HG02642 (cell line): ENCODE measurements around the gene ITGBL1.
"Not testable (repeated sequence)": the region's sequence is repeated elsewhere in the genome, so short reads cannot be mapped to it uniquely, and the experiment has no call there.

Source experiments
- ATAC-seq: cut with Tn5 transposase; IDR thresholded peaks from one replicate; pipeline ENCODE4 v1.9.1; 2021; ENCODE audit warnings: mild to moderate bottlenecking; ENCODE audit not compliant: unreplicated experiment, poor library complexity

ITGBL1 gene

DNA sequence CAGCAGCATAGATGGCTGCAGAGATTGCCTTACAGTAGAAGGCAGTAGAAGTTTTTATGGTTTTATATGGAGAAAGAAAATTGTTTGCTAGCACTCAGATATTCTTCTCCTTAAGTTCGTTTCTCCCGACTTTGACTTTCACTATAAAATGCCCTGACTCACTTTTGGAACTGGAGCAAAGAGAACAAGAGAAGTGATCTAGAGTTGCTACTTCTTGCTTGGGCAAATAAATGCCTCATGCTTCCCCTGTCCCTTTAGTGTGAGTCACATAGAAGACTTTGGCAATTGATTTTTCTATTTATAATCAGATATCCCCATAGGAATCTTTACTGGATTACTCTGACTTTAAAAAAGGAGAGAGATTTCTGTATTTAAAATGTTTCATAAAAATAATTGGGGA, 46.9 kb downstream of the ITGBL1 start:
- no peak for ATAC-seq

DNA sequence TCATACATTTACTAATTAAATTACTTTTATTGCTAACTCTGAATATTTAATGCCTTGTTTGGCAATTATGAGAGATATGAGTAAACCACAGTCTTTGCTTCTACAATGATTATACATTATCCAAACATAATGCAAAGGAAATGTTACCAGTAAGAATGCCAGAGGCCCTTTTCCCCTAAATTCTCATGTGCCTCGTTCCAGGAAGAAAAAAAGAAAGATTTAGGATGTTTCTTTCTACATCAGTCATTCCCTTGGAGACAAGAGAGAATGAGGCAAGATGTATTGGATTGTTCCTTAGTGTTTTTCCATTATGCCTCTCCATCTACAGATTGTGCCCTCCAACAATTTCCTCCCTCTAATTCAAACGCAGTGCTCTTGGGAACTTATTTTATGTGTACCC, 50.1 kb downstream of the ITGBL1 start:
- no peak for ATAC-seq

DNA sequence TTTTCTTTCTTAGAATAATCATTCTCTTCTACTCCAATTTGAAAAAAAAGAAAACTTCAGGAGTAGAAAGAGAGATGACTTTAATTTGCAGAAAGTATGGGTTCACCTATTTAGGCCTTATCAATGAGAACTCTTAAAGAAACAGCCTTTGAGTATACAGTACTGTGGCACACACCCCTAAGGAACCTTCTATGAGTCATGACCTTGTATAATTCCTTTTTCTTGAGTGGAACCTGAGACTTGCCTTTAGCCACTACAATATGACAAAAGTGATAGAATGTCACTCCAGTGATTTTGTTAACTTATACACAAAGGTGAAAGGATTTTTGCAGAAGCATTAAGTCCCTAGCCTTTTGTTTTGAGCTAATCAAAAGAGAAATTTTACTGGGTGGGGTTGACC, 58.7 kb downstream of the ITGBL1 start:
- no peak for ATAC-seq

DNA sequence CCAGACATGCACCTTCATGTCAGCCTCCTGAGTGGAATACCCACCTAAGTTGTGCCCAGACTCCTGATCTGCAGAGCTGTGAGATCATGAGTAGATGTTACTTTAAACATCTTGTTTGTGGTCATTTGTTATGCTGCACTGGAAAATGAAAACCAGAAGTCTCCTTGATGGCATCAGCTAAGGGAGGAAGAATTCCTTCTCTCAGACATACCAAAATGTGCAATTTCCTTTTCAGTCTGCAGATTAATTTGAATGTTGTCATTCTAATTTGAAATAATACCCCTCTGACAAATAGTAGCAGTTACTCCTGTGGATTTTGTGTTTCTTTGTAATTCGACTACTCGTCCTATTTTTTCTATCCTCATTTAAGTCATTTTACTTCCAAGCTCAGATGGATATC, 59.3 kb downstream of the ITGBL1 start:
- ATAC-seq: no peak

DNA sequence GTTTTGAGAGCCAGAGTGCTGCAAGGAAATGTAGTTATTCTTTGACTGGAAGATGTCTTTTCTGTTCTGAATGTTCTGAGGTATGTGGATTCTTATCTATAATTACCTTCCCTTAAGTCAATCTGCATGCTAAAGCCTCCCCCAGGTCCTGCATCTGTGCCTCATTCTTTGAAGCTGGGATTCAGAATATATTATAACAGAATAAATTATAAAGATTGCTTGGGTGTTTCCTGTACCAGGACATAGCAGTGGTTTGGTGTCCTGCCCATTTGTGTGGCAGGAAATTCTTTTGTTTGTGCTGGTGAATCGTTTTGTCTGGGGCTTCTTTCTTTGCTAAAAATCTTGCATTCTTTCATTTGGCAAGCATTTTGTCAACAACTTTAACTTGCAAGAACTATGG, 60.2 kb downstream of the ITGBL1 start:
- no peak for ATAC-seq

DNA sequence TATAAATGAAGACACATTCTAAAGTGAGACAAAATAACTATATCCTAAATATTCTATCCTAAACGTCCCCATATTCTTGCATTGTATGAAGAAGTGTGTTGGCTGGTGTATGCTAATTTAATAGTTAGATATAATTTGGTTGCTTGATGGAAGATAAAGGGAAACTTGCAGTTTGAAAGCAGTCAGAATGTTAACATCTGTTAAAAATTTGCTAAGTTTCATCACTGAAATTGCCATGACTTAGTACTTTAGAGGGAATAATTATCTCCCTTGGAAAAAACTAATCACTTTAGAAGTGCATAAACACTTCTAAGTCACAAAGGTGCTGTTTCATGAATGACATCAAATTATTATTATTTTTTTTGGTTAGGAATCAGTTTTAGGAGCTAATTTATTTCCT, 61.6 kb downstream of the ITGBL1 start:
- ATAC-seq: no peak

DNA sequence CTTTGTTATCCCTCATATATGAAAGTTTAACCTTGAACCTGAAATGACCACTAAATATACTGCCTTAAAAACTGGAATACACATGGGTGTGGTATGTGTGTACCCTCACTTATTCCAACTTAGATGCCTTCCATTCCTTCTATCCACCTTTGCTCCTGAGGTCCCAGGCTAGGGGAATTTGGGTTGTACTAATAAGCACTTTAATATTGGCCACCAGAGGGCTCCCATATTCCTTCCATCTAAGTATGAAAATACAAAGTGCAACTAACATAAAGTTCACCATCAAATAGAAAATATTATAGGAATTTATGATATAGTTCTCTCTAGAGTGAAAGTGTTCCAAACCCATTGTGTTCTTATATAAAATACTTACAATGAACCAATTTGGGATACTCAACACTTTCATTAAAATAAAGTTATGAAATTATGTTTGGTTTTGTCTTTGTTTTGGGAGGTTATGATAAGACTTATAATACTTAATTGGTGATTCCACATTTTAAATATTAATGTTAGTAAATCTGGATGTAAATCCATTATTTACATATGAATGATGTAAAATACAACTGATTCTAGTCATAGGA, 62.3 kb downstream of the ITGBL1 start:
- ATAC-seq: peak; percentile 58

DNA sequence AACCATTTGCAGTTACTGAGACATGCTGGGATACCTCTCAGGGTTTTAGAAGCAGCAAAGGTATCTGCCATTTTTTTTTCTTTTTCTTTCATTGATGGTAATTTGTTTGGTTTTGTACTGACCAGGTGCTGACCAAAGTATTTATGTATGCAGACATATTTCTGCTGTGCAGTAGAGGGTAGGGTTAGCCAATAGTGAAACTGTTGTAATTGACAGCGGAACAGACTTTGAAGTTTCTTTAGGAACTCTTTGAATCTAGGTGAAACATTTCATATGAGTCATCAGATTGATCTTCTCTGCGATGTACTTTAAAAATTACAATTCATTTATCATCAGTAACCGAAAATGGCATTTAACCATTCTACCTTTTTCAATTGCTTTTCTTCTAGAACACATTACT, 63.0 kb downstream of the ITGBL1 start:
- ATAC-seq: no peak

DNA sequence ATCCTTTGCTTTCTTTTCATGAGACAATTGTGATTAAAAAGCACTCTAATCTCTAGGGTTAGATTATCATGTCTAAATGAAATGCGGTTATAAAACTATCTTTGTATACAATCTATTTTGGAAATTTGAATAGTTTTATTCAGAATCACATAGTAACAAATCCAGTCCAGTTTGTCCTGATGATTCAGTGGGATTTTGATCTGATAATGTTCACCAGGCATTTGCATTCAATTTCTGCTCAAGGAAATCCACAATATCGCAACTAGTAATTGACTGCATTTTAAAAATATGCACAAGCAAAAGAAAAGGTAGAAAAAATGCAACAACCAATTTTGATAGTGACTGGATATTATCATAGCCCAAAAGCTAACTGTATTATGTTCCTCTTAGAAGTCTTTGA, 63.8 kb downstream of the ITGBL1 start:
- ATAC-seq: no peak

DNA sequence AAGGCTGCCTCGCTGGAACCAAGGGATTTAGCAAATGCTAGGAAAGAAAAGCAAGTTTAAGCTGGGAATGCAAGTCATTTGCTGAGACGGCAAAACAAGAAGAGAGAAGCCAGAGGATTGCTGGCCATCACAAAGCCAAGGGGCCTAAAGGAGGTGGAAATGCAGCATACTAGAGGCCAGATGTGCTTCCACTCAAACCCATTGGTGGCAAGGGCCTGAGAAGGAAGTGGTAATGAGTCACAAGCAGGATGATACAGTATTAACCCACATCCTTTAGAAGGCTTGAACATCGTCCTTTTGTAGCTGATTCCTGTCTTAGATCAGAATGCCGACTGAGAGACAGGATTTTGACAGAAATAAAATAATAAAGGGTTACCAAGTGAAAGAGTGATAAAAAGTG, 68.2 kb downstream of the ITGBL1 start:
- no peak for ATAC-seq

DNA sequence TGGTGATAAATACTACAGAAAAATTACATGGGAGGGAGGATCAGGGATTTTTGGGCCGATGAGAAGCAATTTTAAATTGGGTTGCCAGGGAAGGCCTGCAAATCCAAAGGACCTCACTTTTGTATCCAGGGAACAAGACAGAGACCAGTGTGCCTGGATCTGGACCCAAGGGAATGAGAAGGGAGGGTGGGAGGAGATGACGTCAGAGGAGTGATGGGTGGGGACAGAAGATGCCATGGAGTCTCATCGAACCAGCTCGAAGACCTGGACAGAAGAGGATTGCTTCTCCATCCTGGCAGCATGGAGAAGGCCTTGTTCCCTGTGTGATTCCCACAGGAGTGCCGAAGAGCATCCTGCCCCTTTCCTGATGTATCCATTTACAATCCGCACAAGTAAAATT, 68.9 kb downstream of the ITGBL1 start:
- no peak for ATAC-seq

DNA sequence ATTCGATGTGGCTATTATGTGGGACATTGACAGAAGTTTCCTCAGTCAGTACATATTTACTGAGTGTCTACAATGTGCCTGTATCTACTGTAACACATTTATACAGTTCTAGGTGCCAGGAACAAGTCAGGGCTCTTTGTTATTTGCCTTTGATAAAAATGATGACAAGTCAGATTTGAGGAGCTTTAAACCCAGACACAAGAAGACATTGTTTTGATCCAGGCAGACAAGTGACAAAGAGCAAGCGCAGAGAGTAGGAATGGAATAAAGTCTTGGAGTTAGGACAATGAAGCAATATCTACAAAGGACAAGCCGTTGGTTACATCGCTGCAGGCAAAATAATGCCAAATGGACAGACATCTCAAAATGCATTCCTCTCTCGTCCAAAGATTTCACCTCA, 70.1 kb downstream of the ITGBL1 start:
- ATAC-seq: no peak

DNA sequence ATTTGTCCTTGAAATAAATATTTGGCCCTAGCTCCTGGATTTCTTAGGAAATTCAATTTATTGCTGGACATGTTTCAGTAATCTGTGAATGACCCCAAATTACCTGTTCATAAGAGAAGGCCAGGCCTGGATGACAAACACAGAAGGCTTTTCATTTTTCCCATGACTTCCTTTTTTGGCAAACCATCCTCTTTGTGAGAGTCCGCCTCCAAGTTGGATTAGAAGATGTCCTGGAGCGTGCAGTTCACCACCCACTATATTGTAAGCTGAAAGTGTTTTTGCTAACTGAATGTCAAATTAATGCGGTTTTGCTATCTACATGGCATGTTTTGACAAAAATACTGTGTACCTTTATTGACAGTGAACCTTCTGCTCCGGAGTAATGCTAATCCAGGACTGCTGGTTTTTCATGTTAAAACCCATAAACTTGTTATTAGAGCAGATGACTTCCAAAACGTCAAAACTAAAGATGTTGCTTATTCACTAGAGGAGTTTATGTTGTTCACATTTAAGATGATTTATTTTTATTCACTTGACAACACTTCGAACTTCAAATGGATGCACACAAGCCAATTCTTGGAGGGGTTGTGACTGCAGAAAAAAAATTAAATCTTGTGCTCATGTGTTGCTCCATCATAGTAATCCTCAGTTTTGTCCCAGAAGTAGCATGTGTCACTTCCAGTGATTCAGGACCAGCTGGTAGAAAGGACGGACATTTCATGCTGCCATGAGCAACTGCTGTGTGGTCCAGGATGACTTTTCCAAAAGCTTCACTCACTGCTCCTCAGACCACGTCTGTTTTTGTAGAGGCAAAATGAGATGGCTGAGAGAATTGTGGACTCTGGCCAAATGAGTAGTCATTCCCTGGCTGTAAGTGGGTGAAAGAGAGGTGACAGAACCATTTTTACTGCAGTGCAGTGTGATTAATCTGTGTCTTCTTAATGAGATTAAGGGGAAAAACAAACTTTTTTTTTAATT, 71.0 kb downstream of the ITGBL1 start:
- no peak for ATAC-seq

DNA sequence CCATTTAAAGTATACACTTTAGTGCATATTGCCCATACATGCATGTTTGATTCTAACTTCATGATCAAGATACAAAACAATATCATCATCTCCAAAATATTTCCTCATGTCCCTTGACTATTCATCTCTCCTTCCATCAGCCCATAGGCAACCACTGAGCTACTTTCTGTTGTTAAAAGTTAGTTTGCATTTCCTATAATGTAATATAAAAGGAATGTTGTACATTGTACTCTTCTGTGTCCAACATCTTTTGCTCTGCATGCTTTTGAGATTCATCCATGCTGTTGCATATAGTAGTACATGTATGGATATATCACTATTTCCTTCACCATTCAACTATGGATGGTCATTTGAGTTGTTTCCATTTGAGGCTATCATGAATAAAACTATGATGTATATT, 74.7 kb downstream of the ITGBL1 start:
- no peak for ATAC-seq

DNA sequence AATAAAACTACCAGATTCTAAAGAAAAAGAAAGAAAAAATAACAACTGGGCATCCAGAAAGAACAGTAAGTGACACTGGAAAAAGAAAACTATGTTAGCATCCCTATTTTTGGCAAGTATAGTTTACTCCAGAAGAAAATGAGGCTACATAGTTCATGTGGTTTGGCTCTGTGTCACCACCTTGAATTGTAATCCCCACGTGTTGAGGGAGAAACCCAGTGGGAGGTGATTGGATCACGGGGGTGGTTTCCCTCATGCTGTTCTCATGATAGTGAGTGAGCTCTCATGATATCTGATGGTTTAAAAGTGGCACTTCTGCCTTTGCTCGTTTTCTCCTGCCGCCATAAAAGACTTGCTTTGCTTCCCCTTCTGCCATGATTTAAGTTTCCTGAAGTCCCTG, 76.9 kb downstream of the ITGBL1 start:
- peak; percentile 66 for ATAC-seq

DNA sequence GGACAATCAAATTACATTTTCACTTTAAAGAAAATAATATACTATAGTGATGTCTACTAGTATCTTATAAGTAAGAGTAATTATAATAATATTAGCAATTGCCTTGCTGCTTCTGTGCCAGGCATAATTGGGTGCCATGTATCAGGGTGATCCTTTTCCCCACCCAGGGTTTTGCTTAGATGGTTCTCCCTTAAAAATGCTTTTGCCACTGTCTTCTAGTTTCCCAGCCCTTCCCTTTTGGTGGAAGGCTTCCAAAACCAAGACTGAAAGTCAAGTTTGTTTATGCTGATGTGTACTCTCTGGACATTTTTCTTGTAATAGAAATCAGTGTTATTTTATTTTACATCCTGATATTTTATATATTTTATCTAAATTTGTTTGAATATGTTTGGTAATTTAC, 77.8 kb downstream of the ITGBL1 start:
- no peak for ATAC-seq

DNA sequence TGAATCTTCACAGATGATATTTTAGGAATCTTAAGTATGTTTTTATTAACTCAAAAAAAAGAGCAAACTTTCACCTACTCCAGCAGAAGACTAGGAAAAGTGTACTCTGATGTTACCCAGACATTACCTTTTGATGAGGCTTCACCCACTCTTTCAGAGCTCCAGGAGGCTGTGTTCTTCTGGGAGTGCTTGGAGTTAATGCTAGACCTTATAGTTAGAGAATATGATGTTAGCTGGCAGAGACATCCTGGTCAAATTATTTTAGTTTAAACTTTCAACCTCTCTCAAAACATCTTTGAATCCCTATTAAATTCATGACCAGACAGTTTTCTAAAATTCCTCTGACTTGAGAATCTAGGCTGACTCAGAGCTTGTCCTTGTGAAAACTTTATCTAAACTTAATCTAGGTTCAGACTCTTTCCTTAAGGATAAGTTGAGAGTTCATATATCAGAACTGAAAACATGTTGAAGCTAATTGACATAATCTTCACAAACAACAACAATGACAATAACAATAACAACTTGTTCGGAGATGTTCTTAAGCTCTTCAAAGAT, 82.8 kb downstream of the ITGBL1 start:
- ATAC-seq: no peak

DNA sequence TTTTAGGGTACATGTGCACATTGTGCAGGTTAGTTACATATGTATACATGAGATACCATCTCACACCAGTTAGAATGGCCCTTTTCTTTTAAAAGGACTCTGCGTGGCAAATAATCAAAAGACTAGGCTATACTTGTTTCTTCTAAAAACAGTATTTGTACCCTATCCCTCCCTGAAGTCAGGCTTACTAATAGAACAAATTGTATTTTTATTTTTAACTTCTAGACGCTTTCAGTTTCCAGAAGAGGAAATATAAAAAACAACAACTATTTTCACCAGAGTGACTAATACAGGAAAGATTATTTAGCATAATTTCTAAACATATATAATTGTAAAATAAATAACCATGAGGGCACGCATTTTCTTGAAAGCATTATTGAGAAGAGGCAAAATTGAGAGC, 83.6 kb downstream of the ITGBL1 start:
- no peak for ATAC-seq

DNA sequence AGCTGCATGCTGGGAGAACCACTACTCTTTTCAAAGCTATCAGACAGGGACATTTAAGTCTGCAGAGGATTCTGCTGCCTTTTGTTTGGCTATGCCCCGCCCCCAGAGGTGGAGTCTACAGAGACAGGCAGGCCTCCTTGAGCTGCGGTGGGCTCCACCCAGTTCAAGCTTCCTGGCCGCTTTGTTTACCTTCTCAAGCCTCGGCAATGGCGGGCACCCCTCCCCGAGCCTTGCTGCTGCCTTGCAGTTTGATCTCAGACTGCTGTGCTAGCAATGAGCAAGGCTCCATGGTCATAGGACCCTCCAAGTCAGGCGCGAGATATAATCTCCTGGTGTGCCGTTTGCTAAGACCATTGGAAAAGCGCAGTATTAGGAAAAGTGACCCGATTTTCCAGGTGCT, 92.1 kb downstream of the ITGBL1 start:
- ATAC-seq: not testable (repeated sequence)

DNA sequence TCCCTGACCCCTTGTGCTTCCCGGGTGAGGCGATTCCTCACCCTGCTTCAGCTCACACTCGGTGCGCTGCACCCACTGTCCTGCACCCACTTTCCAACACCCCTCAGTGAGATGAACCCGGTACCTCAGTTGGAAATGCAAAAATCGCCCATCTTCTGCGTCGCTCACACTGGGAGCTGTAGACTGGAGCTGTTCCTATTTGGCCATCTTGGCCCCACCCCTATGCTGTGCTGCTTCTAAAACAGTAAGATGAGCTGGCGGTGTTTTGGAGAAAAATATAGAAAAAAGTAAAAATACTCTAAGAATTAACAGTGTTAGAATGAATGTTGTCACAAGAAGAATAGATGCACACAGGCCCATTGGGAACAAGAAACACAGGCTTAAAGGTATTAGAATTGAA, 92.5 kb downstream of the ITGBL1 start:
- no peak for ATAC-seq

DNA sequence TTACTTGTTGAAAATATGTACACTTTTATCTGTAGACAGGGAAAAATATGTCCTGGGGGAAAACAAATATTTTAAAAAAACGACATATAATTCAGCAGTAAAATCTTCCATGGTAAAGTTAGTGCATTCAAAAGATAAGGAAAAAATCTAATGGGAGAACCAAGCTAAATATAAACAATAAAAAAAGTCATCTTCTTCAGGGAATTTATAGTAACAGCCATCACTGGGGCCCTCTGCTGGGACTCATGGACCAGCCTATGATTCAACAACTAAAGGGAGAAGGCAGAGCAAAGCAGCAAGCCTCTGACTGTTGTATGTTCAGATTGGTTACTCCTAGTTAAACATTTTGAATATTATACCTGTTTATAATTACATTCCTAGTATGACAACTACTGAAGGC, 93.0 kb downstream of the ITGBL1 start:
- no peak for ATAC-seq

DNA sequence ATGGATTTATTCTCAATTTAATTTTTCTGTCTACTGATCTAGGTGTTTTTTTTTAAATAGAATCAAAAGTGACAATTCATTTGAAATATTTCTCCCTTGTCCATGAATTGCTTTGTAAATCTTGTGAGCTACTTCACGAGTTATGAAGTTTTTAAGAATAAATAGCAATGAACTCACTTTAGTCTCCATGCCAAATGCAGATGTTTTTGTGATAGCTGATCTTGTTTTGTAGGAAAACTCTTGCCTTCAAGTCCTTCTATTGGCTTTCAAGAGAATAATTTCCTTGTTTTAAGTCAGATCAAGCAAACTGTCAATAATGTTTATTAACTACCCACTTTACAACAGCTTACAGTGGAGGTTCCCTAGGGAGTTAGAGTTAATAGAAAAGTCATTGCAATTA, 99.8 kb downstream of the ITGBL1 start:
- ATAC-seq: no peak
